ENCODE measurements around the gene IRAK3.
"Not testable (repeated sequence)": the region's sequence is repeated elsewhere in the genome, so short reads cannot be mapped to it uniquely, and the experiment has no call there.

IRAK3 gene

GRCh38 chr12:66302827-66303169 is 113.8 kb downstream of the IRAK3 start:
- DNase-seq (ENCODE audit: low read depth in 2 of 2): no peak

- not testable (repeated sequence) for DNase-seq (ENCODE audit: low read depth in 2 of 2)
Measured at GRCh38 chr12:66303316-66303804, 114.3 kb downstream of the IRAK3 start.

All from stimulated activated CD8-positive, alpha-beta memory T cell treated with anti-CD3 and anti-CD28 coated beads, Interleukin-2, amount 100 ng/mL, for 1 hour (primary cell).